Central memory CD4-positive, alpha-beta T cell (primary cell): ENCODE data around the gene SND1.

Source experiments
- DNase-seq: peaks from one replicate; pipeline ENCODE4 v3.0.0; 2022
- total RNA-seq, 3 experiments: gene quantifications; one replicate each; lab custom pipeline; 2026; lab: John Stamatoyannopoulos, UW

SND1 gene
- 106 to 478 (median 168) reads per million in 3 experiments for total RNA-seq

GRCh38 chr7:127651556-127652332 lies at the start of gene SND1:
TSS of gene SND1 (plus strand) at chr7:127652194. CDS start at chr7:127652374, 180 bp downstream.
- peak; percentile 99 for DNase-seq

GRCh38 chr7:127608446-127608845 lies 43.5 kb upstream of the SND1 start:
- no peak for DNase-seq

- DNase-seq = no peak
Observed at GRCh38 chr7:127609297-127609696, 42.7 kb upstream of the SND1 start.

- no peak for DNase-seq
Observed at GRCh38 chr7:127612263-127612662, 39.7 kb upstream of the SND1 start.

GRCh38 chr7:127616724-127617123 lies 35.3 kb upstream of the SND1 start:
- no peak for DNase-seq

- no peak for DNase-seq
Observed at GRCh38 chr7:127618042-127618441, 34.0 kb upstream of the SND1 start, which contains the start of gene PAX4. TSS of gene PAX4 (minus strand) at chr7:127618142. CDS start at chr7:127615928, 2,214 bp downstream.

- no peak for DNase-seq
Observed at GRCh38 chr7:127618775-127619174, 33.2 kb upstream of the SND1 start.

- no peak for DNase-seq
Observed at GRCh38 chr7:127619681-127620405, 32.2 kb upstream of the SND1 start.

GRCh38 chr7:127620406-127621233 lies 31.4 kb upstream of the SND1 start:
- no peak for DNase-seq

- no peak for DNase-seq
Observed at GRCh38 chr7:127625331-127625730, 26.7 kb upstream of the SND1 start.

GRCh38 chr7:127628445-127628844 lies 23.5 kb upstream of the SND1 start:
- no peak for DNase-seq

GRCh38 chr7:127629268-127629854 lies 22.6 kb upstream of the SND1 start:
- no peak for DNase-seq

GRCh38 chr7:127632276-127632910 lies 19.6 kb upstream of the SND1 start:
- no peak for DNase-seq

GRCh38 chr7:127635659-127636285 lies 16.2 kb upstream of the SND1 start:
- DNase-seq = no peak

- DNase-seq = no peak
Observed at GRCh38 chr7:127638197-127638596, 13.8 kb upstream of the SND1 start.

GRCh38 chr7:127644484-127644883 lies 7.5 kb upstream of the SND1 start:
- DNase-seq = no peak

GRCh38 chr7:127647636-127648035 lies 4.4 kb upstream of the SND1 start:
- DNase-seq = no peak

- no peak for DNase-seq
Observed at GRCh38 chr7:127648986-127649385, 3.0 kb upstream of the SND1 start.

- DNase-seq = peak; percentile 34
Observed at GRCh38 chr7:127650847-127651555, 993 bp upstream of the SND1 start.

- DNase-seq = no peak
Observed at GRCh38 chr7:127652333-127653248, 597 bp downstream of the SND1 start.
